ENCODE results near the gene MORC2.

The MORC2 gene

DNA sequence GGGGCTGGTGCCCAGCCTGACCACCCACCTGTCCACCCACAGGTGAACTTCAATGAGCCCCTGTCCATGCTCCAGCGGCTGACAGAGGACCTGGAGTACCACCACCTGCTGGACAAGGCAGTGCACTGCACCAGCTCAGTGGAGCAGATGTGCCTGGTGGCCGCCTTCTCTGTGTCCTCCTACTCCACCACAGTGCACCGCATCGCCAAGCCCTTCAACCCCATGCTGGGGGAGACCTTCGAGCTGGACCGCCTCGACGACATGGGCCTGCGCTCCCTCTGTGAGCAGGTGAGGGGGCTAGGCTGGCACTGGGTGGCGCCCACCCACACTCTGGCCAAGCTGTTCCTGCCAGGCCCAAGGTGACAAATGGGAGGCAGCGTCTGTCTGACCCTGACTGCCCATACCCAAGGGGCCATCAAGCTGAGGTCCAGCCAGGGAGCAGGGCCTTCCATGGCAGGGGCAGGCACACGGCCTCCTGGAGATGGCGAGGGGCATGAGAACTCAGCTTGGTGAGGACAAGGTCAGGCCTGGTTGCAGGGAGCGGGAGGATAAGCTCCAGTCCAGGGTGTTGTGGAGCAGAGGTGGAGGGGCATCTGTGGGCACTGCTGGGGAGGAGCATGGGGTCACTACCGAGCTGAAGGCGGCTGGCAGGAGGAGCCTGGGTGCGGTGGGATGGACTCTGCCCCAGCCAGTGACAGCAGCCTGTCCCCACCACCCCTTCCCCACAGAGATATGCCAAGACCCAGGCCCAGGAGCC, 77.7 kb downstream of the MORC2 start:
- Mint-ChIP-seq H3K4me3 (no peak overlapping the region), H3K27me3 (no peaks in the 10 kb centered on the region), H3K36me3 (peaks cover 19% of the 10 kb centered on the region), H3K4me1 (no peaks in the 10 kb centered on the region), H3K27ac (no peak overlapping the region), H3K9me3 (no peaks in the 10 kb centered on the region)
- no peak for ATAC-seq

DNA sequence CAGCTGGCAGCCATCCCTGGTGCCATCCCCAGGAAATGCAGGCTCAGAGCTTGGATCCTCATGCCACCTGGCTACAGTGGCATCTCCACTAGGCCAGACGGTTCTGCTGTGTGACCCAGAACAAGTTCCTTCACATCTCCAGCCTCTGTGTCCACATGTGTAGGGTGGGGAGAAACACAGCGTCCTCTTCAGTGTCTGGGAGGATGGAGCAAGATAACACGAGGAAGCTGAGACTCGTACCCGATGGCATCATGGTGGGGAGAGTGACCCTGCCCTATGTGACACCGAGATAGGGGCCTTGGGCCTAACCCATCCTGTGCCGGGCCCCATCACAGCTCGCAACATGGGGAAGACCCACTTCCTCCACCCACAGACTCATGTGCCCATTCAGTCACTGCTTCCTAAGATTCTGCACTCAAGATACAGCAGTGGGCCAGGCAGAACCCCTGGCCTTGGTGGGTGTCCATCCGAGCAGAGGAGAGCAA, 78.5 kb downstream of the MORC2 start:
- no peak for ATAC-seq
- no peaks in the 10 kb centered on the region for H3K4me1 Mint-ChIP-seq
- no peak overlapping the region for H3K4me3 Mint-ChIP-seq
- H3K36me3 Mint-ChIP-seq, result peaks cover 16% of the 10 kb centered on the region
- H3K27me3 Mint-ChIP-seq, result no peaks in the 10 kb centered on the region
- H3K27ac Mint-ChIP-seq, result no peak overlapping the region
- no peaks in the 10 kb centered on the region for H3K9me3 Mint-ChIP-seq

DNA sequence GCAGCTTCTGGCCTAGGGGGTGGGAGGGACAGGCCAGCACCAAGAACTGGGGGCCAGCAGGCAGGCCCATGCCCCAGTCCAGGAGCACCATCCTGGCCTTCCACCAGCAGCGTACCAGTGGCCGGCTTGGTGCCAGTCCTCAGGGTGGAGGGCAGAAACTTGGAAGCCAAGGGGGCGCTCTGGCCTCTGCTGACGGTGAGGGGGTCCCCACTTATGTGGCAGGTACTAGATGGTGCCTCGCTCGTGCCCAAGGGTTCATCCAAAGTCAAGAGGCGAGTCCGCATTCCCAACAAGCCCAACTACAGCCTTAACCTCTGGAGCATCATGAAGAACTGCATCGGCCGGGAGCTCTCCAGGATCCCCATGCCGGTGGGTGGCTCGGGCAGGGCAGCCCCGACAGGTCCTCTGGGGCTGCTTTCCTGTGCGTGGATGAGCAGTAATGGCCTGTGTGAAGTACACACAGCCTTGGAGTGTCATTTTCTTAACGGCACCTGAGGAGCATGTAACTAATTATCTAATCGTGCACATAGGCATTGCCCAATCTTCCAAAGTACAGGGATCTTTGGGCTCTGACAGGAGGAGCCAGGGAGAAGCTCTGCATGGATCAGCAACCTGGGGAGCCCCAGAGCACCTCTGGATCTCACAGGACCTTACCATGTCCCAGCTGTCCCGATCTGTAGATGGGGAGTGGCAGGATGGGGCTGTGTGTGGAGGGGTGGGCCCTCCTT, 79.1 kb downstream of the MORC2 start:
- no peak for ATAC-seq
- Mint-ChIP-seq H3K27ac (no peak overlapping the region), H3K36me3 (peaks cover 10% of the 10 kb centered on the region)

DNA sequence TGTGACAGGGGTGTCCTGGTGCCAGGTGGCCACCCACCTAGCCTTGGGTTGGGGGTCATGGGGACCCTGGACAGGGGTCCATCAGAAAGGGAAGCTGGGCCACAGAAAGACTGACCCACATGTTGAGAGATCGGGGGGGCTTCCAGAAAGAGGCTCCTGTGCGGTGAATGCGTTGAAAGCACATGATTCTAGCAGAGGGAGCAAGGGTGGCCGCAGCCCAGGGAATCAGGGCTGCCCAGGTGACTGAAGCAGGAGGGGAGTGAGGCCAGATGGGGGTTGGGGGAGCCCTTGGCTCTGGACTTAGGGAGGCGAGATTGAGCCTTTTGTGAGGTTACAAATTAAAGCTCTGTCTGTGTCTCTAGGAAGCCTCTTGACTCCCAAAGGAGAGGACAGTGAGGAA, 80.7 kb downstream of the MORC2 start:
- Mint-ChIP-seq H3K9me3 (no peaks in the 10 kb centered on the region), H3K27me3 (no peaks in the 10 kb centered on the region), H3K4me1 (no peaks in the 10 kb centered on the region), H3K36me3 (peaks cover 5% of the 10 kb centered on the region), H3K4me3 (no peak overlapping the region), H3K27ac (no peak overlapping the region)
- no peak for ATAC-seq

More for the DNA sequence above, 79.1 kb downstream of the MORC2 start:
- no peaks in the 10 kb centered on the region for H3K9me3 Mint-ChIP-seq
- no peaks in the 10 kb centered on the region for H3K27me3 Mint-ChIP-seq
- H3K4me3 Mint-ChIP-seq, result no peak overlapping the region
- H3K4me1 Mint-ChIP-seq, result no peaks in the 10 kb centered on the region

DNA sequence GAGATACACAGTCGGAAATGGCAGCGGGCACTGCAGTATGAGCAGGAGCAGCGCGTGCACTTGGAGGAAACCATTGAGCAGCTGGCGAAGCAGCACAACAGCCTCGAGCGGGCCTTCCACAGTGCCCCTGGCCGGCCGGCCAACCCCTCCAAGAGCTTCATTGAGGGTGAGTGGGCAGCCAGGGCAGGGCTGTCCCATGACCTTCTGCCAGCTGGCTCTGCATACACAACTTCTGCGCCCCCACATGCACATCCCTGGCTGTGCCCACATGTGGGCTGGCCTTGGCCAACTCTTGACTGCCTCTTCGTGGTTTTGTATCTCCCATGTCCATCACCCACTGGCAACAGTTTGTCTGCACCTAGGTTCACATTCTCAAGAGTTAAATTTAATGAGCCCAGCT, 81.1 kb downstream of the MORC2 start:
- no peak for ATAC-seq
- no peaks in the 10 kb centered on the region for H3K4me1 Mint-ChIP-seq
- no peaks in the 10 kb centered on the region for H3K27me3 Mint-ChIP-seq
- H3K4me3 Mint-ChIP-seq, result no peak overlapping the region
- H3K9me3 Mint-ChIP-seq, result no peaks in the 10 kb centered on the region
- H3K27ac Mint-ChIP-seq, result no peak overlapping the region
- H3K36me3 Mint-ChIP-seq, result peaks cover 5% of the 10 kb centered on the region

DNA sequence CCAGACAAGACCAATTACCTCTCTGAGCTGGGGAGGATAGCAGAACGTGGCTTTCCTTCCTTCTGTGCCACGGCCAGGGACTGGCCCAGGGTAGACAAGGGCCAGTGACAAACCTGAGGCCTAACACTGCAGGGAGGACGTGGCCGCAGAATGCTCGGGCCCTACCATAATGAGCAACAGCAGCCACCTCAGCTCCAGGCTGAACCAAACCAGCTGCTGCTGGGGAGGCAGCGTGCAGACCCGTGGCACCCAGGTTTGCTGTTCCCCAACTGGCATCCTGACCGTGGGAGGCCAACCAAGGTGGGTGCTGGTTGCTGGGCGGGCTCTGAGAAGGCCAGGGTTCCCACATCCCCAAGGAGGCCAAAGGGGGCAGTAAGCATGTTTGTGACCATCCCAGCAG, 83.0 kb downstream of the MORC2 start:
- H3K36me3 Mint-ChIP-seq, result peaks cover 5% of the 10 kb centered on the region
- no peaks in the 10 kb centered on the region for H3K4me1 Mint-ChIP-seq
- H3K4me3 Mint-ChIP-seq, result no peak overlapping the region
- no peaks in the 10 kb centered on the region for H3K9me3 Mint-ChIP-seq
- H3K27me3 Mint-ChIP-seq, result no peaks in the 10 kb centered on the region
- ATAC-seq, result no peak
- no peak overlapping the region for H3K27ac Mint-ChIP-seq

DNA sequence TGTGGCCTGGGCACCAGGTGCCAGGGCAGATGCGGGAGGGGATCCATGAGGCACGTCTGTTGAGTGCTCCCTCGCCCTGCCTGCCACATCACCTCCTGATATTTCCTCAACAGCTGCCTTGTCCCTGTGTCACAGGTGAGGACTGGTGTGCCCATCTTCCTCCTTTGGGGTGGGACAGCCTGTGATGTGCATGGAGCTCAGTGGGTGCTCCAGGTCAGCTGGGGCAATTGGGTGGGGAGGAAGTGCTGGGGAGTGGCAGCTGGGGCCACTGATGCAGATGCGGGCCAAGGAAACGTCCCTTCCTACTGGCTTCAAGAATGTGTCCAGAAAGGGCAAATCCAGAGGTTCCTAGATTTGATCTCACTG, 83.6 kb downstream of the MORC2 start:
- Mint-ChIP-seq H3K4me3 (no peak overlapping the region), H3K27ac (no peak overlapping the region), H3K36me3 (no peaks in the 10 kb centered on the region), H3K27me3 (no peaks in the 10 kb centered on the region), H3K4me1 (no peaks in the 10 kb centered on the region), H3K9me3 (no peaks in the 10 kb centered on the region)
- ATAC-seq, result no peak

DNA sequence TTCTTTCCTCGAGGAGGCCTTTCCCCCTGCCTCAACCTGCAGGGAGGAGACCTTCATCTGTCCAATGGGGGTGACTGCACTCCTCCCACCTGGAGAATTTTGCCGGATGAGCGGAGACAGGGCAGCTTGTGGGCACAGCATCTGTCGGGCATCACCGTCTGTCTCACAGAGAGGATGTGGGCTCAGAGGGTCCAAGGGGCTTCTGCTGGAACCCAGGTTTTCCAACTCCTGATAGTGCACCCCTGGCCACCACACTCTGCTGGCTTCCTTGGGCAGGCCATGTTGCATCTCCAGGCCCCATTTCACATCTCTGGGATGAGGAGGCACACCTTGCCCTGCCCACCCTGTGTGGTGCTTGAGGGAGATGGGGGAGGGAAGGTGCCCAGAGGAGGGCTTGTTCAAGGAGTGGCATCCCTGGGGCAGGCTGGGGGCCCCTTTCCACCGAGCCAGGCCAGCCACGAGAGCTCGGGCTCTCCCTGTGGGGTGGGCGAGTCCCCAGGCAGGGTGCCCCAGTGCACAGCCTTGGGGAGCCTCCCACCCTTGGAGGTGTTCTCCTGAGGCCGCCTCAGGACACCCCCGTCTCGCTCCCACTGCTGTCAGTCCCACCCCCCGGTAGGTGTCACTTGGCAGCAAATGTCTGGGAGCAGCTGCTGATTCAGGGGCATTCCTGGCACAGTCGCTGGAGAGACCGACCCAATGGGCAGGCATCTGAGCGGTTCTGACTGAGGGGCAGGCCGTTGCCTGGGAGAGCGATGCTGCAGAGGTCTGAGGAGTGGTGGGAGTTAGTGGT, 84.2 kb downstream of the MORC2 start:
- no peak for ATAC-seq
- H3K4me1 Mint-ChIP-seq, result no peaks in the 10 kb centered on the region
- H3K27ac Mint-ChIP-seq, result no peak overlapping the region

DNA sequence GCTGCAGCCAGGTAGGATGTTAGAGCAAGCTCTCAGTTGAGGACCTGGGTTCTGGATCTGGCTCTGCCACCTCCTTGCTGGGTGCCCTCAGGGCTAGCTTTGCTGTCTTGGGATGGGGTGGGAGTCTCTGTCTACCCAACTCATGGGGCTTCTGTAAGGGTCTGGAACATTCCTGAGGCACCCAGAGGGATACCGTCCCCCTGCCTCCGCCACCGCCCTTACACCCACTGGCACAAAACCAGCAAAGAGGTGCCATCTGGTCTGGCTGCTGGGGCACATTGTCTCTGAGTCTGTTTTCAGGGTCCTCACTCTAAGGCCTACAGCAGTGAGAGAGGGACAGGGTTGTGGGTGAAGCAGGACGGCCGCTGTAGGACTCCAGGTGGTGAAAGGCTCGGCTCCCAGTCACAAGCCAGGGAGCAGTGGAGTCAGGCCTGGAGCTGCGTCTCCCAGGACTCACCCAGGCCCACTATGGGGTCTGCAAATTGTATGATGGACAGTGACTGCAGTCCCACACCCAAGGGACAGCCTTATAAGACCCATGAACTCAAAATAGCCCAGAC, 84.9 kb downstream of the MORC2 start:
- Mint-ChIP-seq H3K27me3 (peaks cover 6% of the 10 kb centered on the region), H3K9me3 (no peaks in the 10 kb centered on the region), H3K36me3 (no peaks in the 10 kb centered on the region), H3K4me1 (peaks cover 2% of the 10 kb centered on the region), H3K27ac (no peak overlapping the region), H3K4me3 (no peak overlapping the region)
- ATAC-seq, result no peak

More for the DNA sequence above, 84.2 kb downstream of the MORC2 start:
- no peaks in the 10 kb centered on the region for H3K36me3 Mint-ChIP-seq
- no peaks in the 10 kb centered on the region for H3K9me3 Mint-ChIP-seq
- H3K4me3 Mint-ChIP-seq, result no peak overlapping the region
- no peaks in the 10 kb centered on the region for H3K27me3 Mint-ChIP-seq

DNA sequence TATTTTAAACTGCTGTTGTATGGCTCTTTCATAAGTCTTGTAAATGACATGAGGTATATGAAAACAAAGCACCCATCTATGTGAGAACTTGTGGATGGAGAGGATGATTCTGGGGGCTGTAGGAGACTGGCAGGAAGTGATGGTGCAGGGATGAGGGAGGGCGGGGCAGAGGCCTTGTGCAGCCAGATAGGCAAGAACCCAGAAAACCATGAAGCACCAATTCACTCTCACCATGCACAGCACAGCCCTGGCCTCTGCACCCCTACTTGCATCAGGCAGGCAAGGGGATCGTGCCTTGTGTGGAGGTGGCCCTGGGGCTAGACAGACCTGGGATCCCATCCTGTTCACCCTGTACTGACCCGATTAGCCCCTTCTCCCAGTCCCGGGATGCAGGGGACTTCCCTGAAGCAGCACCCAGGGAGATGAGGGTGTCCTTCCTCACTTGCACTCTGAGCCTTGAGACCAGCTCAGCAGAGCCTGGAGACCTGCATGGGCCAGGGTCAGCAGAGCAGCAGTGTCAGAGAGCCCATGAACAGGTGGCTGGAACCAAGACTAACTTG, 85.5 kb downstream of the MORC2 start:
- Mint-ChIP-seq H3K9me3 (no peaks in the 10 kb centered on the region), H3K36me3 (no peaks in the 10 kb centered on the region), H3K4me1 (peaks cover 5% of the 10 kb centered on the region), H3K27me3 (peaks cover 12% of the 10 kb centered on the region), H3K4me3 (no peak overlapping the region), H3K27ac (no peak overlapping the region)
- ATAC-seq, result no peak

DNA sequence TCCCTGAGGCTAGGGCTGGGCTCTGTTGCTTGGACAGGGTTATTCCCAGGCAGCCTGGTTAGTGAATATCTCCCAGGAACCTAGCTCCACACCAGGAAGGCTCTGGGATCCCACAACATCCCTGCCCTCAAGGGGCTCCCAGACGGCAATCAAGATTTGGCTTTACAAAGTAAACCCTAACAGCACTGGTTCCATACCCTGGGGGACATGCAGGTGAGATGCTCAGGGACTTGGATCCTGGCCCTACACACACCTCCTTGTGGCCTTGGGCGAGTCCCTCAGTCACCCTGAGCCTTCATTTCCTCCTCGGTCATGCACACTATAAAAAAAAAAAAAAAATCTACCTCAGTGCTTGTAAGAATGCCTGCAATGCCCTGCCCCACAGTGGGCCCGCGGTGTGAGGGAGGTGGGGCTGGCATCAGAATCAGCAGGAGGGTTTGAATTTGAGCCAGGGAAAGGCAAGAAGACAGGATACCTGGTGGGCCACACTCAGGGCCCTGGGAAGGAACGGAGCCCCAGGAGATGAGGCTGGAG, 86.3 kb downstream of the MORC2 start:
- Mint-ChIP-seq H3K27ac (no peak overlapping the region), H3K4me1 (peaks cover 9% of the 10 kb centered on the region), H3K9me3 (no peaks in the 10 kb centered on the region), H3K36me3 (no peaks in the 10 kb centered on the region), H3K4me3 (no peak overlapping the region), H3K27me3 (peaks cover 15% of the 10 kb centered on the region)
- ATAC-seq, result no peak

DNA sequence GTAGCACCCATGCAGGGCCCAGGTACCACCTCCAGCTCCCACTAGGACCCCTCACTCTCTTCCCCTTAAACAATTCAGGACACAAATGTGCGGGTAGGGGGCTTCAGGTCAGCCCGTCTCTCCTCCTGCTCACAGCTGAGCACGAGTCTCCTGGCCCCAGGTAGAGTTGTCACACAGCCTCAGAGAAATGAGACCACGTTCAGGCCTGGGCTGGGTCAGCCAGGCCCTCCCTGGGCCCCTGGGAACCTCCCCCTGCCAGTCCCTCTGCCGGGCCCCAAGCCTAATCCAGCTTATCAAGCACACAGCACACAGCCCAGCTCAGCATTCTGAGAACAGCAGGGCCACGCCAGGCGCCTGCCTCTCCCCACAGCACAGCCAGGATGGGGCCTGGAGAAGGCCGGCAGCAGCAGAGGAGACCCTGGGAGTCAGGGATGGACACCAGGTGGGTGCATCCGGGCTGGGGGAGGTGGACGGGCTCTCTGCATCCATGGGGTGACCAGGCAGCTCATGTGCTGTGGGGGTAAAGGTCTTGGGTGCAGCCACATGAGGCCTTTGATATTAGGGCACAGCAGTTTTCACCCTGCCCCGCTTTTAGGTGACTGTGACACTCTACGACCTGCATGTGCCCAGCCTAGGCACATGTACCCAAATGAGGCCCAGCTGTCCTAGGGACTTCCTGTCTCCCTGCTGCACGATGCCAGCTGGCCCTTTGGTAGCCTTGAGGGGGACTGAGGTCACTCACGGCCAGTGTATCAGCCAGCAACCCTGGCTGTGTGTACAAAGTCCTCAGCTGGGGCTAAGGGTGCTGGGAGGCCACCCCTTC, 87.0 kb downstream of the MORC2 start:
- Mint-ChIP-seq H3K4me3 (no peak overlapping the region), H3K27me3 (peaks cover 15% of the 10 kb centered on the region), H3K27ac (no peak overlapping the region), H3K4me1 (peaks cover 16% of the 10 kb centered on the region), H3K36me3 (no peaks in the 10 kb centered on the region), H3K9me3 (no peaks in the 10 kb centered on the region)
- no peak for ATAC-seq

DNA sequence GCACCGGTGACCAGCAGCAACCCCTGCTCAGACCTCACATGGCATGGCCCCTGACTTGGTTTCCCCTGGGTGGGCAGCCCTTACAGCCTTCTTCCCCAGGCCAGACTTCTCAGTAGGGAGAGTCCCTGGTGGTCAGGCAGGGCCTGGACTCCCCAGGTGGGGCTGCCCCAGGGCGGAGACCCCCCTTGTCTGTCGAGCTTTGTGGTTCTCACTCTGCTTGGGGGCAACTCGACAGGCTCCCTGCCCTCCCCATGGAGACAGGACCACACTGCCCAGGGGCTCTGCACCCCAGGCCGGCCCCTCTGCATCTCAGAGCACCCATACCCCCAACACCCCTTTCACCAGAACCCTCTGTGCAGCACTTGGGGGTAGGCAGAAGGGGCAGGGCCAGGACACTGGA, 87.7 kb downstream of the MORC2 start:
- Mint-ChIP-seq H3K9me3 (no peaks in the 10 kb centered on the region), H3K36me3 (no peaks in the 10 kb centered on the region), H3K27me3 (peaks cover 15% of the 10 kb centered on the region)

DNA sequence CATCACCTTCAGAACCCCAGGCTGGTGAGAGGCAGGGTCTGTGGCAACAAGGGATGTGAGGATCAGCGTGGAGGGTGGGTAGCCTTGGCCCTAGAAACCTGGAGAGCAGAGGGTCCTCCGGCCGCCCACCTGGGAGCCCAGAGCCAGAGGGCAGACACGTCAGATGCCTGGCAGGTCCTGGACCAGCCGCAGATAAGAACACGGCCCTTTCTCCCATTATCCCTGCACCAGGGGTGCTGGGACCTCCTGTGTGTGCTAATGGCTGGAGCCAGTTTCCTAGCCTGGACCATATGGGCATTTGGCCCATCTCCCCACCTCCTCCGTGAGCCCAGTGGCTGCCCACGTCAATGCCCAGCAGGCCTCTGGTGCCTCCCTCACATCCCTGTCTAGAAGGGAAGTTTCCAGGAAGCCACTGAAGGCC, 88.4 kb downstream of the MORC2 start:
- H3K27me3 Mint-ChIP-seq, result peaks cover 15% of the 10 kb centered on the region
- H3K4me1 Mint-ChIP-seq, result peaks cover 16% of the 10 kb centered on the region
- ATAC-seq, result no peak
- no peaks in the 10 kb centered on the region for H3K9me3 Mint-ChIP-seq
- H3K27ac Mint-ChIP-seq, result no peak overlapping the region
- no peak overlapping the region for H3K4me3 Mint-ChIP-seq
- no peaks in the 10 kb centered on the region for H3K36me3 Mint-ChIP-seq

More for the DNA sequence above, 87.7 kb downstream of the MORC2 start:
- Mint-ChIP-seq H3K27ac (no peak overlapping the region), H3K4me1 (peaks cover 16% of the 10 kb centered on the region), H3K4me3 (no peak overlapping the region)
- no peak for ATAC-seq

Measured in stimulated activated memory B cell treated with anti-CD40 and anti-IgM and Interleukin-4, amounts not matched to agents 10 μg/mL and 1 μg/mL and 100 μg/mL, for 72 hours (primary cell).